ENCODE results near the gene UBASH3A.

DNA sequence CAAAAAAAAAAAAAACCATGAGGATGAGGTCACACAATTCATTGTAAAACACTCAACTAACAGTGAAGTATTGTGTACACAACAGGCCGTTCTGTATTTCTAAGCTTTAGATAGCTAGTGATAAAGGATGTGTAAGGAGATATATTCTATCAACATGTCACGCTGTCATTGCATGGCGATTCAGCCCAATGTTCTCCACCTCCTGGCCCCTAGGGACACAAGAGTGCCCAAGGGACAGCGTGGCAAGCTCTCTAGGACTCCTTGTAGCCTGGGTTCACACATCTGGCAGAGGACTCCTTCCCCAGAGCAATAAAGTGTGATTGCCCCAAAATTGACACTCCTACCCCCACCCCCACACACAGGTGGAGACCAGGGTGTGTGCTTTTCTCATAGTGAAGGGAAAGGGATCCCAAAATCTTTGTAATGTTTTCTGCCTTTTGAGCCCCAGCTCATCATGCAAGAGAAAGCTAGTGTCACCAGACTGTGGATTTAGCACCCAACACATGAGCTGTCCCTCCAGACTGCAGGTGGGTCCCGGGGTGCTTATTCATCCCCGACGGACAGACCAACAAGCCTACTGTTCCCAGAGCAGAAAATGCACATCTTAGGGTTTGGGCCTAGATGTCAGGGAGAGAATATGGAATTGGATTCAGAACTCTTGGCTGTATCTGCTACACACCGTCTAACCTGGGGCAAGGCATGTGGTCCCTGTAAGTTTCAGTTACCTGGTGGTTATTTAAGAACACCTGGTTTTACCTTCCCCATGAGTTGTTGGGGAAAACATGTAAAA, 19.4 kb upstream of the UBASH3A start:
- TF ChIP-seq, protein P1, sequence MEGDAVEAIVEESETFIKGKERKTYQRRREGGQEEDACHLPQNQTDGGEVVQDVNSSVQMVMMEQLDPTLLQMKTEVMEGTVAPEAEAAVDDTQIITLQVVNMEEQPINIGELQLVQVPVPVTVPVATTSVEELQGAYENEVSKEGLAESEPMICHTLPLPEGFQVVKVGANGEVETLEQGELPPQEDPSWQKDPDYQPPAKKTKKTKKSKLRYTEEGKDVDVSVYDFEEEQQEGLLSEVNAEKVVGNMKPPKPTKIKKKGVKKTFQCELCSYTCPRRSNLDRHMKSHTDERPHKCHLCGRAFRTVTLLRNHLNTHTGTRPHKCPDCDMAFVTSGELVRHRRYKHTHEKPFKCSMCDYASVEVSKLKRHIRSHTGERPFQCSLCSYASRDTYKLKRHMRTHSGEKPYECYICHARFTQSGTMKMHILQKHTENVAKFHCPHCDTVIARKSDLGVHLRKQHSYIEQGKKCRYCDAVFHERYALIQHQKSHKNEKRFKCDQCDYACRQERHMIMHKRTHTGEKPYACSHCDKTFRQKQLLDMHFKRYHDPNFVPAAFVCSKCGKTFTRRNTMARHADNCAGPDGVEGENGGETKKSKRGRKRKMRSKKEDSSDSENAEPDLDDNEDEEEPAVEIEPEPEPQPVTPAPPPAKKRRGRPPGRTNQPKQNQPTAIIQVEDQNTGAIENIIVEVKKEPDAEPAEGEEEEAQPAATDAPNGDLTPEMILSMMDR (IDR thresholded peaks at IDR 0.05), result no peak
- no peak for TF ChIP-seq POLR2A (IDR thresholded peaks at IDR 0.05)
